ENCODE results near the gene ZIC4. TPM values are rescaled to one million over a fixed set of nuclear protein-coding genes. Genes with fewer than 3 reads are reported as not detected.

The ZIC4 gene
- polyA plus RNA-seq, 1 of the 3 experiments (the other 2 are of a cell fraction), result 1.3 TPM

DNA sequence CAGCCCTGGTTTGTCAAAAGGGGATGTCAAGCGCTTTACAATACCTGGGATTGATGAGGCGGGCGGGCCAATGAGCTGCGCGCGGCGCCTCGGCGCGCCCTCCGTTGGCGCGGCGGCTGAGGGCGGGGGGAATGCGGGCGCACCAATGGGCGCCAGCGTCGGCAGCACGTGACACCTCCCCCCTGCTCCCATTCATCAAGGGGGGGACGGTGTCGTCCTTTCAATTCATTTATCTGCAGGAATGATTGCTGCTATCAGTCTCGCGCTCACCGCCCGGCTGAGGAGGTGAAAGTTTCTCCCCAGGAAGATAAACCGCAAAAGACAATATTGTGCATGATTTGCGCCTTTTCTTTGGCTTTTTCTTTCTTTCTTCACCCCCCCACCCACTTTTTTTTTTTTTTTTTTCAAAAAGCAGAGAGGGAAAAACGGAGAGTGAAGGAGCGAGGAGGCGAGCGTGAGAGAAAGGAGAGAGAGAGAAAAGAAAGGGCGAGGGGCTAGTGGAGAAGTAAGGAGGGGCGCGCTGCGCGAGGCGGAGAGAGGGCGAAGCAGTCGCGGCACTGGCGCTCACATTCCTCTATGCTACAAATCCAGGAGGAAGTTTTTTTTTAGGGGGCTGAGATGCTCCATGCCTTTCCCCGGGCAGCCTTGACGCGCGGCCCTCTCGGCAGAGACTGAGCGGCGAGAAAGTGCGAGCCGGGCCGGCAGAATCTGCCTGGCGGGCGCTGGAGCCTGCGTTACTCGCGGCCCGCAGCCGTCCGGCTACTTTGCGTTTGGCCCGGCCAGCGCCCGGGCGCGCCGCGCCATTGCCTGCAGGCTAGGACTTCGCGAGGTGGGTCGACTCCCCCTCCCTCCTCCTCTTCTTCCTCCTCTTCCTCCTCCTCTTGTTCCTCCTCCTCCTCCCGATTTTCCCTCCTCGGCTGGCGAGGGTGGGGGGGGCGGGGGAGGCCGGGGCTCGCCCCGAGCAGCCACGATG, 3.1 kb upstream of the ZIC4 start, which contains the start of gene ZIC1 (continued):
- TF ChIP-seq, protein P1, sequence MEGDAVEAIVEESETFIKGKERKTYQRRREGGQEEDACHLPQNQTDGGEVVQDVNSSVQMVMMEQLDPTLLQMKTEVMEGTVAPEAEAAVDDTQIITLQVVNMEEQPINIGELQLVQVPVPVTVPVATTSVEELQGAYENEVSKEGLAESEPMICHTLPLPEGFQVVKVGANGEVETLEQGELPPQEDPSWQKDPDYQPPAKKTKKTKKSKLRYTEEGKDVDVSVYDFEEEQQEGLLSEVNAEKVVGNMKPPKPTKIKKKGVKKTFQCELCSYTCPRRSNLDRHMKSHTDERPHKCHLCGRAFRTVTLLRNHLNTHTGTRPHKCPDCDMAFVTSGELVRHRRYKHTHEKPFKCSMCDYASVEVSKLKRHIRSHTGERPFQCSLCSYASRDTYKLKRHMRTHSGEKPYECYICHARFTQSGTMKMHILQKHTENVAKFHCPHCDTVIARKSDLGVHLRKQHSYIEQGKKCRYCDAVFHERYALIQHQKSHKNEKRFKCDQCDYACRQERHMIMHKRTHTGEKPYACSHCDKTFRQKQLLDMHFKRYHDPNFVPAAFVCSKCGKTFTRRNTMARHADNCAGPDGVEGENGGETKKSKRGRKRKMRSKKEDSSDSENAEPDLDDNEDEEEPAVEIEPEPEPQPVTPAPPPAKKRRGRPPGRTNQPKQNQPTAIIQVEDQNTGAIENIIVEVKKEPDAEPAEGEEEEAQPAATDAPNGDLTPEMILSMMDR (IDR thresholded peaks at IDR 0.05), result no peak

DNA sequence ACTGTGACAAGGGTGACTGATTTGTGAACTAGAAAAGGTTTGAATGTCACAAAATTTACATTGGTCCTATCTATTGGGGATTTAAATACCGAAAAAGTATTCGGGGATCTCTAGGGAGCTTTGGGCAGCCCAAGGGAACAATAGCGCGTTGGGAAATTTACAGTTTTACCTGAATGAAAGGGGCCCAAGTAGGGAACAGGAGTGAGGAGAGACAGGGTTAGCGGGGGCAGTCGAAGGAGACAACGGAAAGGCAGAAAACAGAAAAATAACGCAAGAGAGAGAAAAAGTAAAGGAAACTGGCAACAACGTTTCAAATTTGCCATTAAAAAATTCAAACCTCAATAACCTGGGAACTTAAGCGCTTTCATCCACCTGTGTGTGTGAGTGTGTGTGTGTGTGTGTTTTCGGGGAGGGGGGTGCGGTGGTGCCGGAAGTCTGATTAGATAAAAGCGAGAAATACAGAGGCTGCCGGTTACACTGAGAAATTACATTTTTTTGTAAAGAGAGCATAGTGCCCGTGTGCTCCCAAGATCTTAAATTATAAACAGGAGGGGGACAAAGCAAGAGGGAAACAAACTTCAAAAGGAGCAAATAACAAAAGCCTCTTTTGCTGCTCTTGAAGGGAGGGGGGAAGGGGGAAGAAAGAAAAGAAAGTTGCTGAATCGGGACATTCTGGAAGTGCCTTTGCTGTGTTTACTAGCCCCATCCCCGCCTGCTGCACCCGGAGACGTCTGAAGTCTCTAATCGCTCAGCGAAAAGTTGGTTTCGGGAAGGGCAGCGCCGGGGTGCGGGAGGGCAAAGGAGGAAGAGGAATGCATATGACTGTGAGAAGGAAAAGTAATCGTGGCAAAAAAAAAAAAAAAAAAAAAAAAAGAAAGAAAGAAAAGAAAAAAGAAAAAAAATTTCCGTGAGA, 2.1 kb upstream of the ZIC4 start:
- Histone ChIP-seq H3K36me3 (replicated peaks in 1 of 2; ENCODE audit: control insufficient read depth in 1 of 2, insufficient read depth in 2 of 2, low read length in 1 of 2) (no peaks in the 10 kb centered on the region), H3K9me2 (no peaks in the 10 kb centered on the region), H3K4me2 (peak overlapping the region; percentile 76), H3K79me2 (ENCODE audit: insufficient read depth) (no peaks in the 10 kb centered on the region), H3K27me3 (ENCODE audit: insufficient read depth) (peaks cover 75% of the 10 kb centered on the region), H3K4me1 (ENCODE audit: control insufficient read depth in 1 of 2, insufficient read depth in 2 of 2, low read depth in 1 of 2, low read length in 1 of 2) (no peaks in the 10 kb centered on the region; a peak in 1 of 4 replicates), H3F3A (replicated peaks; ENCODE audit: insufficient read depth) (no peaks in the 10 kb centered on the region), H3K9ac (peak overlapping the region; percentile 59; the same call in 1 of the 2 replicates), H3K4me3 (ENCODE audit: low read depth in 2 of 2, low read length in 1 of 2) (peak overlapping the region; percentile 47 to 69), H4K20me1 (ENCODE audit: insufficient read depth) (no peaks in the 10 kb centered on the region), H2AFZ (ENCODE audit: low read depth) (peak overlapping the region; percentile 71; the same call in 1 of the 2 replicates), H3K27ac (ENCODE audit: low read depth in 2 of 2, low read length in 1 of 2) (no peak overlapping the region), H3K9me3 (no peaks in the 10 kb centered on the region)
- DNase-seq, result no peak
- ChIA-PET POLR2A (interaction anchor here (1.0 kb wide), 1 partner anchor 15 kb away, joined by 4 read pairs; no protein-coding TSS in a partner anchor), CTCF (interaction anchor here (0.7 kb wide), 1 partner anchor 15 kb away, joined by 4 read pairs; no protein-coding TSS in a partner anchor)
- WGBS (ENCODE audit: low lambda C conversion rate), result 36% methylated on average over 28 of the region's 28 CpGs
- no peak for TF ChIP-seq SMC3 (IDR thresholded peaks at IDR 0.05; ENCODE audit: low read depth, low read length)
- TF ChIP-seq JUND (IDR thresholded peaks at IDR 0.05), result no peak
- no peak for TF ChIP-seq CHD2 (IDR thresholded peaks at IDR 0.05; ENCODE audit: low read length, partially characterized antibody)
- no peak for TF ChIP-seq RFX5 (IDR thresholded peaks at IDR 0.05; ENCODE audit: low read length)
- TF ChIP-seq FOXJ3 (CRISPR knock-in tag; IDR thresholded peaks at IDR 0.05), result no peak
- no peak for TF ChIP-seq ELF1 (IDR thresholded peaks at IDR 0.05)
- TF ChIP-seq, protein P2, sequence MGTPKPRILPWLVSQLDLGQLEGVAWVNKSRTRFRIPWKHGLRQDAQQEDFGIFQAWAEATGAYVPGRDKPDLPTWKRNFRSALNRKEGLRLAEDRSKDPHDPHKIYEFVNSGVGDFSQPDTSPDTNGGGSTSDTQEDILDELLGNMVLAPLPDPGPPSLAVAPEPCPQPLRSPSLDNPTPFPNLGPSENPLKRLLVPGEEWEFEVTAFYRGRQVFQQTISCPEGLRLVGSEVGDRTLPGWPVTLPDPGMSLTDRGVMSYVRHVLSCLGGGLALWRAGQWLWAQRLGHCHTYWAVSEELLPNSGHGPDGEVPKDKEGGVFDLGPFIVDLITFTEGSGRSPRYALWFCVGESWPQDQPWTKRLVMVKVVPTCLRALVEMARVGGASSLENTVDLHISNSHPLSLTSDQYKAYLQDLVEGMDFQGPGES (IDR thresholded peaks at IDR 0.05; ENCODE audit: low read depth, low read length), result no peak
- TF ChIP-seq, protein P3, sequence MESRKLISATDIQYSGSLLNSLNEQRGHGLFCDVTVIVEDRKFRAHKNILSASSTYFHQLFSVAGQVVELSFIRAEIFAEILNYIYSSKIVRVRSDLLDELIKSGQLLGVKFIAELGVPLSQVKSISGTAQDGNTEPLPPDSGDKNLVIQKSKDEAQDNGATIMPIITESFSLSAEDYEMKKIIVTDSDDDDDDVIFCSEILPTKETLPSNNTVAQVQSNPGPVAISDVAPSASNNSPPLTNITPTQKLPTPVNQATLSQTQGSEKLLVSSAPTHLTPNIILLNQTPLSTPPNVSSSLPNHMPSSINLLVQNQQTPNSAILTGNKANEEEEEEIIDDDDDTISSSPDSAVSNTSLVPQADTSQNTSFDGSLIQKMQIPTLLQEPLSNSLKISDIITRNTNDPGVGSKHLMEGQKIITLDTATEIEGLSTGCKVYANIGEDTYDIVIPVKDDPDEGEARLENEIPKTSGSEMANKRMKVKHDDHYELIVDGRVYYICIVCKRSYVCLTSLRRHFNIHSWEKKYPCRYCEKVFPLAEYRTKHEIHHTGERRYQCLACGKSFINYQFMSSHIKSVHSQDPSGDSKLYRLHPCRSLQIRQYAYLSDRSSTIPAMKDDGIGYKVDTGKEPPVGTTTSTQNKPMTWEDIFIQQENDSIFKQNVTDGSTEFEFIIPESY (IDR thresholded peaks at IDR 0.05; ENCODE audit: borderline replicate concordance, low read depth), result no peak
- TF ChIP-seq, protein P4, sequence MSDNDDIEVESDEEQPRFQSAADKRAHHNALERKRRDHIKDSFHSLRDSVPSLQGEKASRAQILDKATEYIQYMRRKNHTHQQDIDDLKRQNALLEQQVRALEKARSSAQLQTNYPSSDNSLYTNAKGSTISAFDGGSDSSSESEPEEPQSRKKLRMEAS (IDR thresholded peaks at IDR 0.05; ENCODE audit: low read depth), result no peak
- TF ChIP-seq POLR2AphosphoS5 (IDR thresholded peaks at IDR 0.05; ENCODE audit: low read depth, low read length), result no peak
- TF ChIP-seq, protein P5, sequence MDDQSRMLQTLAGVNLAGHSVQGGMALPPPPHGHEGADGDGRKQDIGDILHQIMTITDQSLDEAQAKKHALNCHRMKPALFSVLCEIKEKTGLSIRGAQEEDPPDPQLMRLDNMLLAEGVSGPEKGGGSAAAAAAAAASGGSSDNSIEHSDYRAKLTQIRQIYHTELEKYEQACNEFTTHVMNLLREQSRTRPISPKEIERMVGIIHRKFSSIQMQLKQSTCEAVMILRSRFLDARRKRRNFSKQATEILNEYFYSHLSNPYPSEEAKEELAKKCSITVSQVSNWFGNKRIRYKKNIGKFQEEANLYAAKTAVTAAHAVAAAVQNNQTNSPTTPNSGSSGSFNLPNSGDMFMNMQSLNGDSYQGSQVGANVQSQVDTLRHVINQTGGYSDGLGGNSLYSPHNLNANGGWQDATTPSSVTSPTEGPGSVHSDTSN (IDR thresholded peaks at IDR 0.05), result no peak
- TF ChIP-seq, protein P1 (IDR thresholded peaks at IDR 0.05), result no peak
- no peak for TF ChIP-seq GABPA (IDR thresholded peaks at IDR 0.05; ENCODE audit: low read depth)
- no peak for TF ChIP-seq TAF1 (IDR thresholded peaks at IDR 0.05; ENCODE audit: borderline replicate concordance, low read depth, low read length)
- TF ChIP-seq FOSL2 (IDR thresholded peaks at IDR 0.05; ENCODE audit: borderline replicate concordance, low read depth), result no peak
- TF ChIP-seq GATA2 (CRISPR knock-in tag; IDR thresholded peaks at IDR 0.05), result no peak
- no peak for TF ChIP-seq RAD21 (IDR thresholded peaks at IDR 0.05; ENCODE audit: low read length)
- no peak for TF ChIP-seq MXI1 (IDR thresholded peaks at IDR 0.05; ENCODE audit: low read depth, low read length)
